Muscle layer of colon (tissue), 2 donors: ENCODE measurements around the gene TBC1D22A.

Experiments used
- H3K27ac ChIP-seq: one replicate; pipeline ENCODE4 v1.7.0; 2013; ENCODE audit warnings: low read depth, mild to moderate bottlenecking, low read length, moderate library complexity
- H3K27me3 ChIP-seq, 2 donors: one replicate each; pipeline ENCODE4 v1.7.0; 2013; ENCODE audit warnings: low read length in 2 of 2, mild to moderate bottlenecking in 2 of 2; ENCODE audit not compliant: insufficient read depth in 2 of 2, control insufficient read depth in 1 of 2
- H3K36me3 ChIP-seq: one replicate; pipeline ENCODE4 v1.7.0; 2013; ENCODE audit warnings: mild to moderate bottlenecking, low read length; ENCODE audit not compliant: insufficient read depth
- H3K4me1 ChIP-seq: one replicate; pipeline ENCODE4 v1.7.0; 2013; ENCODE audit warnings: mild to moderate bottlenecking, low read length; ENCODE audit not compliant: insufficient read depth
- H3K4me3 ChIP-seq, 2 donors: one replicate each; pipeline ENCODE4 v1.7.0; 2013; ENCODE audit warnings: low read length in 2 of 2, low read depth in 1 of 2, mild to moderate bottlenecking in 1 of 2, moderate library complexity in 1 of 2
- H3K9ac ChIP-seq: one replicate; pipeline ENCODE4 v1.7.0; 2013; ENCODE audit warnings: low read length
- H3K9me3 ChIP-seq: one replicate; pipeline ENCODE4 v1.7.0; 2013; ENCODE audit warnings: mild to moderate bottlenecking, low read length
- donor health status: abdominal sarcoma.
- donor health status: Adenocarcinoma of cecum.

TBC1D22A gene

DNA sequence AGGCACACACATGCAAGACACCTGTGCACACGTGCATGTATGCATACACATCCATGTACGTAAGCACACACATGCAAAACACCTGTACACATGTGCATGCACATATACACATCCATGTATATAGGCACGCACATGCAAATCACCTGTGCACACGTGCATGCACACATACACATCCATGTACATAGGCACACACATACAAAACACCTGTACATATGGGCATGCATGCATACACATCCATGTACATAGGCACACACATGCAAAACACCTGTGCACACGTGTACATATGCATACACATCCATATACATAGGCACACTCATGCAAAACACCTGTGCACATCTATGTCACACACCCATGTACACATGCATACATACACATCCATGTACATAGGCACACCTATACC is 458.3 kb downstream of the TBC1D22A start:
- Histone ChIP-seq H3K4me3 (no peak overlapping the region), H3K9me3 (no peaks in the 10 kb centered on the region), H3K4me1 (no peaks in the 10 kb centered on the region), H3K9ac (no peak overlapping the region), H3K27me3 (no peaks in the 10 kb centered on the region), H3K36me3 (no peaks in the 10 kb centered on the region), H3K27ac (no peak overlapping the region)

- H3K4me1 ChIP-seq = no peaks in the 10 kb centered on the region
- H3K9me3 ChIP-seq = no peaks in the 10 kb centered on the region
- no peak overlapping the region for H3K4me3 ChIP-seq
- H3K36me3 ChIP-seq = no peaks in the 10 kb centered on the region
- H3K27me3 ChIP-seq = no peaks in the 10 kb centered on the region
- no peak overlapping the region for H3K9ac ChIP-seq
- H3K27ac ChIP-seq = no peak overlapping the region
Observed at GRCh38 chr22:47221840-47222615, 459.6 kb downstream of the TBC1D22A start.
